Parathyroid adenoma (tissue), 2 donors: Measurements from ENCODE around the gene RFLNA.

Experiments
- H2AFZ ChIP-seq: fragments of 300-600 bp; sonication (generic); one replicate; pipeline ENCODE4 v1.7.0; 2017; ENCODE audit warnings: antibody characterized with exemption, mild to moderate bottlenecking
- H3K27ac ChIP-seq: fragments of 300-600 bp; sonication (generic); one replicate; pipeline ENCODE4 v1.7.0; 2017
- H3K27me3 ChIP-seq: fragments of 300-600 bp; sonication (generic); one replicate; pipeline ENCODE4 v1.7.0; 2017; ENCODE audit warnings: low read length; ENCODE audit not compliant: control insufficient read depth, insufficient read depth
- H3K36me3 ChIP-seq: fragments of 300-600 bp; sonication (generic); one replicate; pipeline ENCODE4 v1.7.0; 2017; ENCODE audit warnings: low read length; ENCODE audit not compliant: control insufficient read depth, insufficient read depth
- H3K4me1 ChIP-seq: fragments of 300-600 bp; sonication (generic); one replicate; pipeline ENCODE4 v1.7.0; 2017; ENCODE audit warnings: control low read depth
- H3K4me2 ChIP-seq: fragments of 300-600 bp; sonication (generic); one replicate; pipeline ENCODE4 v1.7.0; 2017; ENCODE audit warnings: low read length
- H3K4me3 ChIP-seq: fragments of 300-600 bp; sonication (generic); one replicate; pipeline ENCODE4 v1.7.0; 2017; ENCODE audit warnings: low read depth, low read length
- H3K79me2 ChIP-seq: fragments of 300-600 bp; sonication (generic); one replicate; pipeline ENCODE4 v1.7.0; 2017; ENCODE audit warnings: control low read depth
- H3K9ac ChIP-seq: fragments of 300-600 bp; sonication (generic); one replicate; pipeline ENCODE4 v1.7.0; 2017; ENCODE audit warnings: mild to moderate bottlenecking
- H3K9me3 ChIP-seq: fragments of 300-600 bp; sonication (generic); one replicate; pipeline ENCODE4 v1.7.0; 2017; ENCODE audit warnings: low read length; ENCODE audit not compliant: control insufficient read depth
- CTCF ChIP-seq: fragments of 300-600 bp; sonication (generic); IDR thresholded peaks from one replicate; pipeline ENCODE4 v1.7.0; 2017; ENCODE audit warnings: antibody characterized with exemption, mild to moderate bottlenecking
- donor health status: primary hyperparathyroidism.

RFLNA gene

DNA sequence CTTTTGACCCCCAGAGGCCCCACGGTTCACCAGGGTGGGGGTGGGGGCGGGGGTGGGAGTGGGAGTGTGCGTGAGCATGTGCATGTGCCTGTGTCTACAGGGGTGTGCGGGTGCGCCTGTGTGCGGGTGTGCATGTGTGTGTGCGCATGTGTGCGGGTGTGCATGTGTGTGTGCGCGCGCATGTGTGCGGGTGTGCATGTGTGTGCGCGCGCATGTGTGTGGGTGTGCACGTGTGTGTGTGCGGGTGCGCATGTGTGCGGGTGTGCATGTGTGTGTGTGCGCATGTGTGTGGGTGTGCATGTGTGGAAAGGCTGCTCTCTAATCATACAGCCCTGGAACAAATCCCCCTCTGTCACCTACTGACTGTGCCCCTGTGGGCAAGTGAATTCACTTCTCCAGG lies 38.8 kb downstream of the RFLNA start:
- no peak for TF ChIP-seq CTCF
- no peaks in the 10 kb centered on the region for H3K9me3 ChIP-seq
- no peak overlapping the region for H3K27ac ChIP-seq
- H3K79me2 ChIP-seq: no peaks in the 10 kb centered on the region
- H3K36me3 ChIP-seq: no peaks in the 10 kb centered on the region
- no peak overlapping the region for H3K9ac ChIP-seq
- no peak overlapping the region for H2AFZ ChIP-seq
- no peaks in the 10 kb centered on the region for H3K4me1 ChIP-seq
- H3K4me2 ChIP-seq: no peak overlapping the region
- H3K27me3 ChIP-seq: no peaks in the 10 kb centered on the region
- H3K4me3 ChIP-seq: no peak overlapping the region

DNA sequence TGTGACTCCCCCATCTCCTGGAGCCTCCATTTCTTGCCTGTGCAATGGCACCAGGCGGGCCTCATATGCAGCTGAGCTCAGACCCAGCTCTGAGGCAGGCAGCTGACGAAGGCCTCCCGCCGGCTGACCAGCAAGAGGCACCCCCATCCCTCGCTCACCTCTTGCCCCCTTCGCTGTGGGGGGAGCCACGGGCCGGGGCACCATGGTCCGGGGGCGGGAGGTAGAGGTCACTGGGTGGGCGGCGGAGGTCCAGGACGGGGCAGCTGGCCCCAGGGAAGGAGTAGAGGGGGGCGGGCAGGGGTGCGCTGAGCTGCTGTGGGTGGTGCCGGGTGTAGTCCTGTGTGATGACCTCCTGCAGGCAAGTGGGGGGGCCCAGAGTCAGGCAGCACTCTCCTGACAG lies 39.4 kb downstream of the RFLNA start:
- Histone ChIP-seq H3K4me3 (no peak overlapping the region), H3K4me2 (no peak overlapping the region), H3K27me3 (no peaks in the 10 kb centered on the region), H3K79me2 (no peaks in the 10 kb centered on the region), H3K27ac (no peak overlapping the region), H2AFZ (no peak overlapping the region), H3K4me1 (no peaks in the 10 kb centered on the region), H3K9me3 (no peaks in the 10 kb centered on the region), H3K36me3 (no peaks in the 10 kb centered on the region), H3K9ac (no peak overlapping the region)
- no peak for TF ChIP-seq CTCF

DNA sequence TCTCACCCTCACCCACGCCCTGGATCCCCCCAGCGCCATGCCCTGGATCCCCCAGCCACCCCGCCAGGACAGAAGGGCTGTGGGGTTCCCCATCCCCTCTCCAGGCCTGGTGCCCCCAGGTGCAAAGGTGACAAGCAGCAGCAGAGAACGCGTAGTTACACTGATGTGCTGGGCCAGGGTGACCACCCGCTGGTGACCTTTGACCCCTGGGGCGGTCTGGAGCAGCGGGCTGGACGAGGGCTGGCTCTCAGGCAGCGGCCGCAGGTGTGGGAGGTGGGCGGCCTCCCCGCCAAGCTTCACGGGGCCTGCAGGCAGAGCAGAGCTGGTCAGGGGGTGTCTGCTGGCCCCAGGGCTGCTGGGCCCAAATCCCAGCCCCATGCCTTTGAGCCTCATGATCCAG lies 40.1 kb downstream of the RFLNA start:
- Histone ChIP-seq H3K4me3 (no peak overlapping the region), H3K27me3 (no peaks in the 10 kb centered on the region), H3K36me3 (no peaks in the 10 kb centered on the region), H3K79me2 (no peaks in the 10 kb centered on the region), H3K4me1 (no peaks in the 10 kb centered on the region), H3K27ac (no peak overlapping the region), H3K9ac (no peak overlapping the region), H3K4me2 (no peak overlapping the region), H3K9me3 (no peaks in the 10 kb centered on the region), H2AFZ (no peak overlapping the region)
- TF ChIP-seq CTCF: no peak

DNA sequence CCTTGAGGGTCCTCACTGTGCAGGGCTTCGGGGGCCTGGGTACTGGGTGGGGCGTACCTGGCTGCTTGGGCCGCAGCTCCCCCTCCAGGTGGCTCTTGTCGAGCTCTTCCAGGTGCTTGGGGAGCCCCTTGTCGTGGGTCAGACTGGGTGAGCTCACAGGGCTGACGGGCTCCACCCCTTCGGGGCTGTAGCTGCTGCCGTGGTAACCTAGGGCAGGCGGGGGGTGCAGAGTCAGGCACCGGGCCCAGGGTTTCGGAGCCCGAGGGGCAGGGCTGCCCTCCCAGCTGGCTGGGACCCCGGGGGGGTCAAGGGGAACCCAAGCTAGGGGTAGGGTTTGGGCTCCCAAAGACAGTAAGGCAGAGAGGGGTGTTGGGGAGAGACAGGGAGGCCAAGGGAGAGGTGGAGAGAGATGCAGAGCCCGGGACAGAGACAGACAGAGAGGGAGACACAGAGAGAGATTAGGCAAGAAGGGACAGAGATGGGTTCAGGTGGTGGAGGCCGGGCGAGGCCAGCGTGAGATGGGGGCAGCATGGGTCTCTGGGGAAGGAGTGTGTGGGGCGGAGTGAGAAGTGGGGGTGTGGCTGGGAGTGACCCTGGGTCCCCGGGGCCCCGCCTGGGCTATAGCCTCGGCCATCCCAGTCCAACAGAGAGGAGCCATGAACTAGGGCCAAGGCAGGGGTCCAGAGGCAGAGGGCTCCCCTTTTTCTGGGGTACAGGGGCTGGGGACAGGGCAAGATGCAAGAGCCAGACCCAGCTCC lies 40.7 kb downstream of the RFLNA start:
- H3K9ac ChIP-seq: no peak overlapping the region
- H3K4me2 ChIP-seq: no peak overlapping the region
- TF ChIP-seq CTCF: no peak
- H3K36me3 ChIP-seq: no peaks in the 10 kb centered on the region
- no peak overlapping the region for H3K27ac ChIP-seq
- H3K4me1 ChIP-seq: no peaks in the 10 kb centered on the region
- no peaks in the 10 kb centered on the region for H3K9me3 ChIP-seq
- H3K4me3 ChIP-seq: no peak overlapping the region
- H2AFZ ChIP-seq: no peak overlapping the region
- no peaks in the 10 kb centered on the region for H3K79me2 ChIP-seq
- no peaks in the 10 kb centered on the region for H3K27me3 ChIP-seq

DNA sequence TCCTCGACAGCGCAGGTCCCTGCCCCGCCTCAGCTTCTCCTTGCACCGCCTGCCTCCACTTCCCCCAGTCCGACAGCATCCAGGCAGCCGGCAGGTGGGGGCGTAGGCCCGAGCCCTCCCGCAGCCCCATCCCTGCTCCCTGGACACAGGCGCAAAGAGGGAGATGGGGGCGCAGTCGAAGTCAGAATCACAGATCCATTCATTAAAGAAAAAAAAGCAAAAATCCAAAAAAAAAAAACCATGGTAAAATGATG lies 41.2 kb downstream of the RFLNA start:
- Histone ChIP-seq H3K36me3 (no peaks in the 10 kb centered on the region), H3K9ac (no peak overlapping the region), H3K4me3 (no peak overlapping the region), H3K9me3 (no peaks in the 10 kb centered on the region), H3K27me3 (no peaks in the 10 kb centered on the region), H2AFZ (no peak overlapping the region), H3K79me2 (no peaks in the 10 kb centered on the region), H3K27ac (no peak overlapping the region), H3K4me1 (no peaks in the 10 kb centered on the region), H3K4me2 (no peak overlapping the region)
- TF ChIP-seq CTCF: no peak
